Hepatic stellate cell (primary cell): ENCODE measurements around the gene RIMKLB.

Source experiments
- DNase-seq: peaks from one replicate; pipeline ENCODE4 v3.0.0; 2011; ENCODE audit warnings: low spot score

RIMKLB gene

GRCh38 chr12:8697476-8698131 is at the start of gene RIMKLB:
Gene RIMKLB (plus strand): TSS chr12:8697991. CDS start chr12:8713867, 15,876 bp downstream.
- DNase-seq, result peak; percentile 77

- DNase-seq, result no peak
Measured at GRCh38 chr12:8648576-8649205, 49.1 kb upstream of the RIMKLB start.

GRCh38 chr12:8655421-8655820 is 42.4 kb upstream of the RIMKLB start:
- DNase-seq, result no peak

- DNase-seq, result peak; percentile 79
Measured at GRCh38 chr12:8658346-8658745, 39.4 kb upstream of the RIMKLB start.

GRCh38 chr12:8661016-8661415 is 36.8 kb upstream of the RIMKLB start:
- DNase-seq, result no peak

- DNase-seq, result no peak
Measured at GRCh38 chr12:8661751-8662150, 36.0 kb upstream of the RIMKLB start.

- peak; percentile 20 for DNase-seq
Measured at GRCh38 chr12:8662593-8662992, 35.2 kb upstream of the RIMKLB start, which contains the start of gene MFAP5. Gene MFAP5 (minus strand): TSS chr12:8662826. CDS start chr12:8662104, 722 bp downstream.

GRCh38 chr12:8664228-8664913 is 33.4 kb upstream of the RIMKLB start:
- DNase-seq, result no peak

- DNase-seq, result no peak
Measured at GRCh38 chr12:8665759-8666158, 32.0 kb upstream of the RIMKLB start.

GRCh38 chr12:8667270-8667669 is 30.5 kb upstream of the RIMKLB start:
- DNase-seq, result no peak

- DNase-seq, result no peak
Measured at GRCh38 chr12:8668441-8668840, 29.4 kb upstream of the RIMKLB start.

GRCh38 chr12:8672381-8672780 is 25.4 kb upstream of the RIMKLB start:
- DNase-seq, result no peak

- DNase-seq, result no peak
Measured at GRCh38 chr12:8675591-8676036, 22.2 kb upstream of the RIMKLB start.

- no peak for DNase-seq
Measured at GRCh38 chr12:8676651-8677050, 21.1 kb upstream of the RIMKLB start.

GRCh38 chr12:8677362-8677761 is 20.4 kb upstream of the RIMKLB start:
- no peak for DNase-seq

GRCh38 chr12:8678661-8679111 is 19.1 kb upstream of the RIMKLB start:
- peak; percentile 56 for DNase-seq

GRCh38 chr12:8680533-8680932 is 17.3 kb upstream of the RIMKLB start:
- DNase-seq, result no peak

- DNase-seq, result peak; percentile 67
Measured at GRCh38 chr12:8681129-8681884, 16.5 kb upstream of the RIMKLB start.

- no peak for DNase-seq
Measured at GRCh38 chr12:8685051-8685450, 12.7 kb upstream of the RIMKLB start.

GRCh38 chr12:8687846-8688601 is 9.8 kb upstream of the RIMKLB start:
- peak; percentile 77 for DNase-seq

- no peak for DNase-seq
Measured at GRCh38 chr12:8689681-8690080, 8.1 kb upstream of the RIMKLB start.
